ENCODE results near the gene ADCY10.

Gene ADCY10

DNA sequence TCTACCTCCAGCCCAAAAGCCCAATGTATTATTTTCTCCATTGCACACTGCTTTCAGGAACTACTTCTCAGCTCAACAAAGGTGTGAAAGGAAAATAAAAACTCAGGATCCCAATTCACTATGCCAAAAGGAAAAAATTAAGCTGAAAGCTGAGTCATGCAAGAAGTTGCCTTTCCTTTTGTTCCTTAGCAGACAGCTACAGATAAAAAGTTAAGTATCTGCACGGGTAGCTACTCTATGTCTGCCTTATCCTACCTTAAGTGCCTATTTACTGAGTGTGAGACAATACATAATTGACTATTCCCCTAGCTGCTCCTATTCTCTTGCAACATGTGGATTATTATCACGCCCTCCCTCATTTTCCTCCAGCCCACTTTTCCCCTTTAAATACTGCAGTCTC is 84.1 kb downstream of the ADCY10 start:
- no peak overlapping the region for H3K4me3 ChIP-seq
- TF ChIP-seq, protein P1, sequence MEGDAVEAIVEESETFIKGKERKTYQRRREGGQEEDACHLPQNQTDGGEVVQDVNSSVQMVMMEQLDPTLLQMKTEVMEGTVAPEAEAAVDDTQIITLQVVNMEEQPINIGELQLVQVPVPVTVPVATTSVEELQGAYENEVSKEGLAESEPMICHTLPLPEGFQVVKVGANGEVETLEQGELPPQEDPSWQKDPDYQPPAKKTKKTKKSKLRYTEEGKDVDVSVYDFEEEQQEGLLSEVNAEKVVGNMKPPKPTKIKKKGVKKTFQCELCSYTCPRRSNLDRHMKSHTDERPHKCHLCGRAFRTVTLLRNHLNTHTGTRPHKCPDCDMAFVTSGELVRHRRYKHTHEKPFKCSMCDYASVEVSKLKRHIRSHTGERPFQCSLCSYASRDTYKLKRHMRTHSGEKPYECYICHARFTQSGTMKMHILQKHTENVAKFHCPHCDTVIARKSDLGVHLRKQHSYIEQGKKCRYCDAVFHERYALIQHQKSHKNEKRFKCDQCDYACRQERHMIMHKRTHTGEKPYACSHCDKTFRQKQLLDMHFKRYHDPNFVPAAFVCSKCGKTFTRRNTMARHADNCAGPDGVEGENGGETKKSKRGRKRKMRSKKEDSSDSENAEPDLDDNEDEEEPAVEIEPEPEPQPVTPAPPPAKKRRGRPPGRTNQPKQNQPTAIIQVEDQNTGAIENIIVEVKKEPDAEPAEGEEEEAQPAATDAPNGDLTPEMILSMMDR (IDR thresholded peaks at IDR 0.05): no peak
- no peak overlapping the region for H3K27ac ChIP-seq
- no peak for DNase-seq (ENCODE audit: low spot score)

DNA sequence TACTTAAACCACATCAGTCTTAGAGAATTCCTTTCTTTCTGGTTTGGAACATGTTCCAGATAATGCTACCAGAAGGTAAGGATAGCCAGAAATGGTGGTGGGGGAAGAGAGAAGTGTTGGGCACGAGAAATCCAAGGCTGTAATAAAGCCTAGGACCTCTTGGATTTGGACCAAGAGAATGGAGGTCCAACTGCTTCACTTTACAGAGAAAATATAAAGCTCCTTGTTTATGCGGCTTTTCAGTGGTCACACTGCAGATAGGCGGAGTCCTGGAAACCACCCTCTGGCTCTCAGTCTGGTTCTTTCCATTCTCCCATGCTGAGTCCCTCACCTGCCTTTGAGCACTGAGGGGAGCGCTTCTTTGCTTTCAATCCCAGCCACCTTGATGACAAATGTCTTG is 87.8 kb downstream of the ADCY10 start:
- Histone ChIP-seq H3K27ac (no peak overlapping the region), H3K4me3 (no peak overlapping the region)
- TF ChIP-seq, protein P1 (IDR thresholded peaks at IDR 0.05): no peak
- DNase-seq (ENCODE audit: low spot score): no peak

DNA sequence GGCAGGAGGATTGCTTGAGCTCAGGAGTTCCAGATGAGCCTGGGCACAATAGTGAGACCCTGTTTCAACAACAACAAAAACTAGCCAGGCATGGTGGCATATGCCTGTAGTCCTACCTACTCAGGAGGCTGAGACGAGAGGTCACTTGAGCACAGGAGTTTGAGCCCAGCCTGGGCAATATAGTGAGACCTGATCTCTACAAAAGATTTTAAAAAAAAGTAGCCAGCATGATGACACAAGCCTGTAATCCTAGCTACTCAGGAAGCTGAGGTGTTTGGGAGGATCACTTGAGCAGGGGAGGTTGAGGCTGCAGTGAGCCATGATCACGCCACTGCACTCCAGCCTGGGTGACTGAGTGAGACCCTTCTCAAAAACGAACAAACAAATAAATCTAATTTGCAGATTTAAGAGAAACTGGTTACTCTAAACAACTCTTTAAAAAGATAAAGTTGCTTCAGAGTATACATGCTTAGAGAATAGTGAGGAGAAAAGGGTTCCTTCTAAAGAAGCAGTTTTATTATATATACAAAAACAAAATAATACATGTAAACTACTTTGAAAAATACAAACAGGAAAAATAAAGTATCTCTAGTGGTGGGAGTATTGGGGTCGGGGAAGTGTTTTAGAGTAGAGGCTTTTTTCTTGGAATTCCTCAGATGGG is 88.4 kb downstream of the ADCY10 start:
- H3K4me3 ChIP-seq: no peak overlapping the region
- TF ChIP-seq, protein P1 (IDR thresholded peaks at IDR 0.05): no peak
- DNase-seq (ENCODE audit: low spot score): no peak
- no peak overlapping the region for H3K27ac ChIP-seq

DNA sequence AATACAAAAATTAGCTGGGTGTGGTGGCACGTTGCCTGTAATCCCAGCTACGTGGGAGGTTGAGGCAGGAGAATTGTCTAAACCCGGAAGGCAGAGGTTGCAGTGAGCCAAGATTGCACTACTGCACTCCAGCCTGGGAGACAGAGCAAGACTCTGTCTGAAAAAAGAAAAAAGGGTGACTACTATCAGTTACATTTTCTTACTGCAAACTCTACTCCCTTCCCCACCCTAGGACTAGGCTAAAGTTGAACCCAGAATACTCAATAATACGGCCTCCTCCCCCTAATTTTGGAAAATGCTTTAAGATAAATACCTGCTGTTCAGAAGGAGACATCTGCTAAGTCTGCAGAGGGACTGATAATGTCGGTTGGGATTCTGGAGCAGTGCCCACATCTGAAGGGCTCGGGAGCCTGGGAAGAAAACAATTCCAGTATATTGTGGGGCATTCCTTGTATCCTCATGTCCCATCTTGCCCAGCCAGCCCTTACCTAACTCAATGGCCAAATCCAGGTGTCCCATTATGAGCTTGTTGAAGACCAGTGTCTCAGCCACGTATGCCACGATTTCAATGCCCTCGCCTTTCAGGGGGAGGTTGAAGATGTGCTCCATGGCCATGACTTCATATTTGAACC is 89.7 kb downstream of the ADCY10 start:
- TF ChIP-seq, protein P1 (IDR thresholded peaks at IDR 0.05): no peak
- Histone ChIP-seq H3K27ac (no peak overlapping the region), H3K4me3 (no peak overlapping the region)
- DNase-seq (ENCODE audit: low spot score): no peak

DNA sequence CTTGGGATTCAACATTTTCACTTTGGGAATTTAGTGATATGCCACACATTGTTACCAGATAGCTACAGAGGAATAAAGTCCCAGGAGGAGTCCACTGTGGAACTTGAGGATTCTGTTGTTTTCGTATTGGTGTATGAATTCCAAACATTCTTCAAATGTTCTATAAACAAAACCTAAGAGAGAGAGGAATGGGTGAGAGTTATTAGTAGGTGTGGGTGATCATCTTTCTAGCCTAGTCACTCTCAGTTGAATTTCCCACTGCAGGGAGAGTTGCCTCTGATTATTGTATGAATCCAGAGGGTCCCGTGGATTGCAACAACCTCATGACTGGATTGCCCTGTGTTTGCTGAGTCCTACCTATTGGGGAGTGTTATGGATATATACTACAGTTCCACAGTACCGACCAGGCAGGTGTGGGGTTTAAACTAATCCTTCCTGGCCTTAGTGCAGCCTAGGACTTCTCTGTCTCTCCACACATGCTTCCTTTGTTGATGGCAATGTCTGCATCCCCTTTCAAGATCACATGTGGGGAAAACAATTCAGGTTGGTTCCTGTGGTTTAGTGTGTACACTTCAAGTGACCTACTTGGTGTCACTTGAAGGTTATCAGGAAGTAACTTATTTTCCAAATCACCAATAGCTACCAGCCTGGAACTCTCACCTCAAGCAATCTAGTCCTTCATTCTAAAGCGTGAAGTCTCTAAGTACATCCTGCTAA is 91.8 kb downstream of the ADCY10 start:
- Histone ChIP-seq H3K27ac (no peak overlapping the region), H3K4me3 (no peak overlapping the region)
- DNase-seq (ENCODE audit: low spot score): no peak
- TF ChIP-seq, protein P1 (IDR thresholded peaks at IDR 0.05): no peak

DNA sequence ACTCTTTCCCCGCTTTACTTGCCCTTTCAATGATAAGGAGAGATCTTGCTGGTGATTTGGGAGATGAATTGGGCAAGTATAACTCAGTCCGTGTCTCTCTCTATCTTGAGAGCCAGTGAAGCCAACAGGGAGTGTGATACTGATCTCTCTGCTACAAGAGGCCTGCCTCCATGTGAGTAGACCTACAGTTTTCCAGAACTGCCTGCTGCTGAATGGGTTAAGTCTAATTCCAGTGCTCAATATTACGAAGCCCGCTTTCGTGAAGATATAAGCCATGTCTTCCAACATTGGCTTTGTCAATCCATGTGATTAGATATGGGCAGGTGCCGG is 92.6 kb downstream of the ADCY10 start:
- TF ChIP-seq, protein P1 (IDR thresholded peaks at IDR 0.05): no peak
- H3K4me3 ChIP-seq: no peak overlapping the region
- DNase-seq (ENCODE audit: low spot score): no peak
- no peak overlapping the region for H3K27ac ChIP-seq

All from coronary artery (tissue), 2 donors.